ENCODE data around the gene DHRSX. TPM values are rescaled to one million over a fixed set of nuclear protein-coding genes. Genes with fewer than 3 reads are reported as not detected.
"Not testable (repeated sequence)": the region's sequence is repeated elsewhere in the genome, so short reads cannot be mapped to it uniquely, and the experiment has no call there.

DHRSX gene
- polyA plus RNA-seq, 1 donor, result 18.3 TPM

- DNase-seq, result no peak
These were observed 110.0 kb downstream of the DHRSX start for GRCh38 chrX:2390754-2391153.

DNA sequence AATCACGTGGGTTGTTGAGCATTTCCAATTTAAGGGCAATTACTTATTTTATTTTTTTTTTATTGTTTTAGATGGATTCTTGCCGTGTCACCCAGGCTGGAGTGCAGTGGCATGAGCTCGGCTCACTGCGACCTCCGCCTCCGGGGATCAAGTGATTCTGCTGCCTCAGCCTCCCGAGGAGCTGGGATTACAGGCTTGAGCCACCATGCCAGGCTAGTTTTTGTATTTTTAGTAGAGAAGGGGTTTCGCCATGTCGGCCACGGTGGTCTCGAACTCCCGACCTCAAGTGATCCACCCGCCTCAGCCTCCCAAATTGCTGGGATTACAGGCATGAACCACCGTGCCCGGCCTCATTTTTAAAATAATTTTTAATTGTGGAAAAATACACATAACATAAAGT, 111.0 kb downstream of the DHRSX start:
- DNase-seq, result not testable (repeated sequence)

- DNase-seq, result no peak
These were observed 111.5 kb downstream of the DHRSX start for GRCh38 chrX:2389324-2389723.

- no peak for DNase-seq
These were observed 112.1 kb downstream of the DHRSX start for GRCh38 chrX:2388669-2389068.

DNA sequence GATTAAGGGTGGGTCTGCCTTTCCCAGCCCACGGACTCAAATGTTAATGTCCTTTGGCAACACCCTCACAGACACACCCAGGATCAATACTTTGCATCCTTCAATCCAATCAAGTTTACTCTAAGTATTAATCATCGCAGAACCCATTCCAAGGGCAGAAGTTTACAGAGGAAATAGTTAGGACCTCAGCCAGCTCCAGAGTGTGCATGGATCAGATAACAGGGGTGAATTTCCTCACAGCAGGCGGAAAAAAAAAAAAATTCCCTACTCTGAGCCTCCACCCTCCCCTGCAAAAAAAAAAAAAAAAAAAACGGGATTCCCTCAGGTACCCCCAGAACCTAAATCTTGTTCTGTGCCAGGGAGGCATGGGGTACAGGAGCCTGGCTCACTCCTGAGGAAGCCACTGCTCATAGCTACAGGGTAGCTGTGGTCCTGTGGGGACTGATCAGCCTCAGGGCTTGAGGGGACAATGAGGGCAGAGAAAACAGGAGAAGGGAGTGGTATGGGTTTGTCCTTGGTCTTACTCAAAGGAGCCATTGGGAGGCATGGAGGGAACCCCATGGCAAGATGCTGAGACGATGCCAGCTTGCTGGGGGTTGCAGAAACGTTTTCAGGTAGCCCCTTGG, 113.0 kb downstream of the DHRSX start:
- DNase-seq, result no peak

GRCh38 chrX:2385224-2385623, 115.6 kb downstream of the DHRSX start:
- no peak for DNase-seq

DNA sequence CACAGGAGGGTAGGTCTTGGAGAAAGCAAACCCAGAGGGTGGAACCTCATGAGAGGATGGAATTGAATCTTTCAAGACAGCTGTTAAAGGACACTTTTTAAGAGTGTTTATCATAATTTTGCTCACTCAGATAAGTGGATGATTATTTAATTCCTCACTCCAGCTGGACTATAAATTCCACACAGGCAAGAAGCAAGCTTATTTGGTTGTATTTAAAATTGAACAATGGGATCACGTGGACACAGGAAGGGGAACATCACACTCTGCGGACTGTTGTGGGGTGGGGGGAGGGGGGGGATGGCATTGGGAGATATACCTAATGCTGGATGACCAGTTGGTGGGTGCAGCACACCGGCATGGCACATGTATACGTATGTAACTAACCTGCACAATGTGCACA, 116.3 kb downstream of the DHRSX start:
- DNase-seq, result no peak

DNA sequence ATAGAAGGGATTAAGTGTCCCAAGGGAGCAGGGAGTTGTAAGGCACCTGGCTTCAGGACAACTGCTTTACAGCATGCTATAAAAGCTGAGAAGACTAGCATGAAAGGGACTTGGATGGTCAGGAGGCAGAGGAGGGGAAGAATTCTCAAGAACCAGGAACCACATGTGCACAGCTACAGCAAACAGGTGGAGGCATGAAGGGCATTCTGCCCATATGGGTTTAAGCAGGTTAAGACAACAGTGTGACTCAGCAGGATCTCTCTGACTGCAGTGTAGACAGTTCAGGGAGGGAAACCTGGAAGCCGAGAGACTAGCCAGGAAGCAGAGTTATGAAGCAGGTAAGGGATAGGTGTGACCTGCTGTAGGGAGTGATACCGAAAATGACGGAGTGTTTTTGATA, 117.0 kb downstream of the DHRSX start:
- DNase-seq, result no peak

- DNase-seq, result peak; percentile 6
These were observed 117.6 kb downstream of the DHRSX start for GRCh38 chrX:2383144-2383543.

- not testable (repeated sequence) for DNase-seq
These were observed 118.2 kb downstream of the DHRSX start for GRCh38 chrX:2382433-2383048.

DNA sequence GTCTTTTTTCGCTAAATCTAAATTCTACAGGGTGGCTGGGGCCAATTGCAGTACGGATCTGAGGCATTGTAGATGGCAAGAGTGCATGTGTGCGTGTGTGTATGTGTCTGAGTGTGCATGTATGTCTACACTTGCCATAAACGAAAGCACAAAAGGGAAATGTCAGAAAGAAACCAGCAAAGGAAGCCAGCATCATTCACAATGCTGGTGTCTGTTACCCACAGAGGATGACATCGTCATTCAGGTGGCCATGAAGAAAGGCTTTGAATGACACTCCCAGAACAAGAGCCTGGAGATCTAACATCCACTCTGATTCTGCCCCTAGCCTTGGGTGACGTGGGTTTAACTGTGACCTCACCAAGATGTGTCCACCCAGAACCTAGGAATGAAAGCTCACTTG, 124.6 kb downstream of the DHRSX start:
- no peak for DNase-seq

DNA sequence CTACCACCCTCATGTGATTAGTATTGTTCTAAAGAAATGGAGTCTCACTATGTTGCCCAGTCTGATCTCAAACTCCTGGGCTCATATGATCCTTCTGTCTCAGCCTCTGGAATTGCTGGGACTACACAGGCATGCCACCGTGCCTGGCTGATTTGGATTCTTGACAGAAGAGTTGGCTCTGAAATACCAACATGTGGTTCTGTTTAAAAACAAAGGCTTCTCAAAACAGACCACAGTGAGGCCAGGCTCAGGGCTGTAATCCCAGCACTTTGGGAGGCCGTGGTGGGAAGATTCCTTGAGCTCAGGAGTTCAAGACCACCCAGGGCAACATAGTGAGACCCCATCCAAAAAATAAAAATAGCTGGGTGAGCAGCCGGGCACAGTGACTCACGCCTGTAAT, 126.7 kb downstream of the DHRSX start:
- peak; percentile 8 for DNase-seq

- DNase-seq, result no peak
These were observed 127.2 kb downstream of the DHRSX start for GRCh38 chrX:2373615-2374014.

DNA sequence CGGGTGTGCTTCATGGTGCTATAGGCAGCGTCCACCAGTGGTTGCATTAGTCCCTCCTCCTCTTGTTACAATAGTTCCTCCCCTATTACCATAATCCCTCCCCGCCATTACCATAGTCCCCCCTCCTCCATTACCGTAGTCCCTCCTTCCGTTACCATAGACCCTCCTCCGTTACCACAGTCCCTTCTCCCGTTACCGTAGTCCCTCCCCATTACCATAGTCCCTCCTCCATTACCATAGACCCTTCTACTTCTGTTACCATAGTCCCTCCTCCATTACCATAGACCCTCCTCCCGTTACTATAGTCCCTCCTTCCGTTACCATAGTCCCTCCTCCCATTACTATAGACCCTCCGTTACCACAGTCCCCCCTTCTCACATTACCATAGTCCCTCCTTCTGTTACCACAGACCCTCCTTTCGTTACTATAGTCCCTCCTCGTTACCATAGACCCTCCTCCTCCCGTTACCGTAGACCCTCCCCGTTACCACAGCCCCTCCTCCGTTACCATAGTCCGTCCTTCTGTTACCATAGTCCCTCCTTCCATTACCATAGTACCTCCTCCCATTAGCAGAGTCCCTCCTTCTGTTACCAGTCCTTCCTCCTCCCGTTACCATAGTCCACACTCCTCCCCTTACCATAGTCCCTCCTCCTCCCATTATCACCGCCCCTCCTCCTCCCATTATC, 129.6 kb downstream of the DHRSX start:
- DNase-seq, result no peak

- DNase-seq, result no peak
These were observed 130.3 kb downstream of the DHRSX start for GRCh38 chrX:2370456-2370855.

GRCh38 chrX:2369206-2369605, 131.6 kb downstream of the DHRSX start:
- DNase-seq, result no peak

GRCh38 chrX:2360731-2361130, 140.0 kb downstream of the DHRSX start:
- DNase-seq, result no peak

DNA sequence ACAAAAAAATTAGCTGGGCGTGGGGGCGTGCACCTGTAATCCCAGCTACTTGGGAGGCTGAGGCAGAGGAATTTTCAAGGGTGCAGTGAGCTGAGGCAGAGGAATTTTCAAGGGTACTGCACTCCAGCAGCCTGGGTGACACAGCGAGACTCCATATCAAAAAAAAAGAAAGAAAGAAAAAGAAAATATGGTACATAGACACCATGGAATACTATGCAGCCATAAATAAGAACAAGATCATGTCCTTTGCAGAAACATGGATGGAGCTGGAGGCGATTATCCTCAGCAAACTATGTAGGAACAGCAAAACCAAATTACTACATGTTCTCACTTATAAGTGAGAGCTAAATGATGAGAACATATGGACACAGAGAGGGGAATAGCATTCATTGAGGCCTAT, 141.3 kb downstream of the DHRSX start:
- not testable (repeated sequence) for DNase-seq

- DNase-seq, result no peak
These were observed 148.5 kb downstream of the DHRSX start for GRCh38 chrX:2351999-2352995.

GRCh38 chrX:2351321-2351720, 149.5 kb downstream of the DHRSX start:
- DNase-seq, result no peak

DNA sequence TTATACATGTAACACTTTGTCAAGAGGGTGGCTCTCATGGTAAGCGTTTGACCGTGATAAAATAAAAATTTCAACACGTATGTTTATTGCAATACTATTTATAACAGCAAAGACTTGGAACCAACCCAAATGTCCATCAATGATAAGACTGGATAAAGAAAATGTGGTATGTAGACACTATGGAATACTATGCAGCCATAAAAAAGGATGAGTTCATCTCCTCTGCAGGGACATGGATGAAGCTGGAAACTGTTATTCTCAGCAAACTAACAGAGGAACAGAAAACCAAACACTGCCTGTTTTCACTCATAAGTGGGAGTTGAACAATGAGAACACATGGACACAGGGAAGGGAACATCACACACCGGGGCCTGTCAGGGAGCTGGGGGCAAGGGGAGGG, 150.1 kb downstream of the DHRSX start:
- not testable (repeated sequence) for DNase-seq

- not testable (repeated sequence) for DNase-seq
These were observed 150.7 kb downstream of the DHRSX start for GRCh38 chrX:2350036-2350435.

DNA sequence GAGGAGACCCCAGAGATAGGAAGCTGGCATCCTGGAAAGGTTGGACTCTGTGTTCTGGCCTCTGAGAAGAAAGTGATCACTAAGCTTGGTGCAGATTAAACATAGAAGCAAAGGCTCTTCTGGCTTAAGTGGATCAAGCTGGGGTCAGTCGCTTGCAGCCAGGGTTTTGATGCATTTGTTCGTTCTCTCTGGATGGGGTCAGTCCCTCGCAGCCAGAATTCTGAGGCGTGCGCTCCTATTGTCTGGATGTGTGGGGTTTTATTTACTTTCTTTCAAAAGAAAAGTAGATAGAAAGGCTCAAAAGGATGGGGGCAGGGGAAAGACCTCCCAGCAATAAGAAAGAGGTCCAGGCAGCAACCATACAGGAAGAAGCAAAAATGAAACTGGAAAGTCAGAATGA, 152.6 kb downstream of the DHRSX start:
- no peak for DNase-seq
